SK-N-SH treated with all-trans-retinoic acid at 6 μM for 48 hours (cell line): ENCODE measurements around the gene TRAF1.

Source experiments
- ATAC-seq: fragments of 200-7000 bp; cut with Tn5 transposase; 3 replicates; pipeline ENCODE4 v1.9.1; 2020; ENCODE audit warnings: mild to moderate bottlenecking, moderate library complexity
- ARNTL ChIP-seq: fragments of 450-650 bp; formaldehyde crosslinking; IDR thresholded peaks from 2 replicates; pipeline ENCODE4 v1.5.0; 2020; ENCODE audit warnings: low read depth, mild to moderate bottlenecking, moderate library complexity, borderline replicate concordance
- BACH2 ChIP-seq: fragments of 250-450 bp; sonication (Bioruptor Pico); IDR thresholded peaks from 2 replicates; pipeline ENCODE4 v1.9.0; 2021; ENCODE audit warnings: mild to moderate bottlenecking, borderline replicate concordance
- CSDC2 ChIP-seq: fragments of 250-450 bp; sonication (Bioruptor Pico); IDR thresholded peaks from 2 replicates; pipeline ENCODE4 v1.5.0; 2020; ENCODE audit warnings: mild to moderate bottlenecking, moderate library complexity
- ESRRG ChIP-seq: fragments of 250-450 bp; sonication (Bioruptor Pico); IDR thresholded peaks from 2 replicates; pipeline ENCODE4 v1.6.1; 2021; ENCODE audit warnings: mild to moderate bottlenecking
- GLIS3 ChIP-seq: fragments of 250-450 bp; sonication (Bioruptor Pico); IDR thresholded peaks from 2 replicates; pipeline ENCODE4 v1.5.0; 2020; ENCODE audit warnings: mild to moderate bottlenecking, moderate library complexity
- OSR1 ChIP-seq: fragments of 250-450 bp; sonication (Bioruptor Pico); IDR thresholded peaks from 2 replicates; pipeline ENCODE4 v1.8.0; 2022; ENCODE audit warnings: moderate library complexity, mild to moderate bottlenecking, inconsistent platforms
- POU6F1 ChIP-seq: fragments of 250-450 bp; sonication (Bioruptor Pico); IDR thresholded peaks from 2 replicates; pipeline ENCODE4 v1.8.0; 2021; ENCODE audit warnings: low read depth, mild to moderate bottlenecking, moderate library complexity, borderline replicate concordance
- PPARA ChIP-seq: fragments of 250-450 bp; sonication (Bioruptor Pico); IDR thresholded peaks from 2 replicates; pipeline ENCODE4 v1.5.0; 2020; ENCODE audit warnings: mild to moderate bottlenecking, borderline replicate concordance
- RARB ChIP-seq: fragments of 250-450 bp; sonication (Bioruptor Pico); IDR thresholded peaks from 2 replicates; pipeline ENCODE4 v1.8.0; 2021; ENCODE audit warnings: mild to moderate bottlenecking, moderate library complexity
- SNAI2 ChIP-seq: fragments of 250-450 bp; sonication (Bioruptor Pico); IDR thresholded peaks from 2 replicates; pipeline ENCODE4 v1.5.0; 2020; ENCODE audit warnings: mild to moderate bottlenecking, moderate library complexity
- TCF4 ChIP-seq: fragments of 250-450 bp; sonication (Bioruptor Pico); IDR thresholded peaks from 2 replicates; pipeline ENCODE4 v1.8.0; 2021; ENCODE audit warnings: mild to moderate bottlenecking, moderate library complexity, borderline replicate concordance
- TOX ChIP-seq: fragments of 250-450 bp; sonication (Bioruptor Pico); IDR thresholded peaks from 2 replicates; pipeline ENCODE4 v1.8.0; 2021; ENCODE audit warnings: mild to moderate bottlenecking, moderate library complexity, borderline replicate concordance
- ZC3H10 ChIP-seq: fragments of 250-450 bp; sonication (Bioruptor Pico); IDR thresholded peaks from 2 replicates; pipeline ENCODE4 v1.5.1; 2021; ENCODE audit warnings: mild to moderate bottlenecking, moderate library complexity
- ZFP3 ChIP-seq: fragments of 250-450 bp; sonication (Bioruptor Pico); IDR thresholded peaks from 2 replicates; pipeline ENCODE4 v1.5.0; 2020; ENCODE audit warnings: mild to moderate bottlenecking, moderate library complexity
- ZFP30 ChIP-seq: fragments of 450-650 bp; formaldehyde crosslinking; IDR thresholded peaks from 2 replicates; pipeline ENCODE4 v1.5.0; 2022; ENCODE audit warnings: mild to moderate bottlenecking, moderate library complexity
- ZNF565 ChIP-seq: fragments of 450-650 bp; formaldehyde crosslinking; conservative IDR thresholded peaks from 2 replicates; pipeline ENCODE4 v1.5.0; 2020; ENCODE audit warnings: low read depth, mild to moderate bottlenecking, moderate library complexity
- ZNF70 ChIP-seq: fragments of 450-650 bp; formaldehyde crosslinking; IDR thresholded peaks from 2 replicates; pipeline ENCODE4 v1.5.0; 2020; ENCODE audit warnings: mild to moderate bottlenecking, moderate library complexity
- ZNF8 ChIP-seq: fragments of 450-650 bp; formaldehyde crosslinking; IDR thresholded peaks from 2 replicates; pipeline ENCODE4 v1.5.0; 2020; ENCODE audit warnings: mild to moderate bottlenecking, moderate library complexity
- TF ChIP-seq, protein P1 (sequence below): fragments of 250-450 bp; sonication (Bioruptor Pico); IDR thresholded peaks from 2 replicates; pipeline ENCODE4 v1.5.1; 2021; ENCODE audit warnings: mild to moderate bottlenecking, moderate library complexity
- TF ChIP-seq, protein P2 (sequence below): fragments of 250-450 bp; sonication (Bioruptor Pico); IDR thresholded peaks from 2 replicates; pipeline ENCODE4 v1.8.0; 2020; ENCODE audit warnings: mild to moderate bottlenecking, moderate library complexity, borderline replicate concordance
- TF ChIP-seq, protein P3 (sequence below): fragments of 250-450 bp; sonication (Bioruptor Pico); IDR thresholded peaks from 2 replicates; pipeline ENCODE4 v1.5.0; 2020; ENCODE audit warnings: mild to moderate bottlenecking, moderate library complexity
- TF ChIP-seq, protein P4 (sequence below): fragments of 250-450 bp; sonication (Bioruptor Pico); IDR thresholded peaks from 2 replicates; pipeline ENCODE4 v1.5.1; 2020; ENCODE audit warnings: low read depth, mild to moderate bottlenecking, moderate library complexity

The TRAF1 gene

GRCh38 chr9:120949290-120949689 is 22.7 kb upstream of the TRAF1 start (continued):
- TF ChIP-seq ZFP3 (CRISPR knock-in tag) (no peak), ZC3H10 (CRISPR knock-in tag) (no peak), GLIS3 (no peak), ESRRG (CRISPR knock-in tag) (no peak)

- ATAC-seq: no peak
- TF ChIP-seq CSDC2 (no peak), POU6F1 (CRISPR knock-in tag) (no peak), PPARA (CRISPR knock-in tag) (no peak), ARNTL (CRISPR knock-in tag) (no peak), ZFP30 (CRISPR knock-in tag) (no peak), RARB (CRISPR knock-in tag) (no peak)
- TF ChIP-seq, protein P1, sequence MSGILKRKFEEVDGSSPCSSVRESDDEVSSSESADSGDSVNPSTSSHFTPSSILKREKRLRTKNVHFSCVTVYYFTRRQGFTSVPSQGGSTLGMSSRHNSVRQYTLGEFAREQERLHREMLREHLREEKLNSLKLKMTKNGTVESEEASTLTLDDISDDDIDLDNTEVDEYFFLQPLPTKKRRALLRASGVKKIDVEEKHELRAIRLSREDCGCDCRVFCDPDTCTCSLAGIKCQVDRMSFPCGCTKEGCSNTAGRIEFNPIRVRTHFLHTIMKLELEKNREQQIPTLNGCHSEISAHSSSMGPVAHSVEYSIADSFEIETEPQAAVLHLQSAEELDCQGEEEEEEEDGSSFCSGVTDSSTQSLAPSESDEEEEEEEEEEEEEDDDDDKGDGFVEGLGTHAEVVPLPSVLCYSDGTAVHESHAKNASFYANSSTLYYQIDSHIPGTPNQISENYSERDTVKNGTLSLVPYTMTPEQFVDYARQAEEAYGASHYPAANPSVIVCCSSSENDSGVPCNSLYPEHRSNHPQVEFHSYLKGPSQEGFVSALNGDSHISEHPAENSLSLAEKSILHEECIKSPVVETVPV (CRISPR knock-in tag): no peak
Observed at GRCh38 chr9:120948824-120949223, 22.2 kb upstream of the TRAF1 start.

DNA sequence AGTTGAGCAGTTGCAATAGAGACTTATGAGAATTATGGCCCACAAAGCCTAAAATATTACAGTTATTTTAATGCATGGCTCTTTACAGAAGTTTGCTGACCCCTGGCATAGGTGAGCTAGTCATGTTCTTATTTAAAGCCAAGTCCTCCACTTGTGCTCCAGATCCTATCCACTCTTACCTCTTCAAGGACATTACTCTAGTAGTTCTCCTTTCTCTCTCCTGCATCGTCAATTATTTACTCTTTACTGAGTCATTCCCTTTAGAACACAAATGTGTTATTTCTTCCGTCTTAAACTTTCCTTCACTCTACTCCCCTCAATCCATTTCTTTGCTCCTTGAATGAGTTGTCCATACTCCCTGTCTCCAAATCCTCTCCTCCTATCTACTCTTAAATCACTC is 20.6 kb upstream of the TRAF1 start:
- no peak for ATAC-seq
- TF ChIP-seq, protein P2, sequence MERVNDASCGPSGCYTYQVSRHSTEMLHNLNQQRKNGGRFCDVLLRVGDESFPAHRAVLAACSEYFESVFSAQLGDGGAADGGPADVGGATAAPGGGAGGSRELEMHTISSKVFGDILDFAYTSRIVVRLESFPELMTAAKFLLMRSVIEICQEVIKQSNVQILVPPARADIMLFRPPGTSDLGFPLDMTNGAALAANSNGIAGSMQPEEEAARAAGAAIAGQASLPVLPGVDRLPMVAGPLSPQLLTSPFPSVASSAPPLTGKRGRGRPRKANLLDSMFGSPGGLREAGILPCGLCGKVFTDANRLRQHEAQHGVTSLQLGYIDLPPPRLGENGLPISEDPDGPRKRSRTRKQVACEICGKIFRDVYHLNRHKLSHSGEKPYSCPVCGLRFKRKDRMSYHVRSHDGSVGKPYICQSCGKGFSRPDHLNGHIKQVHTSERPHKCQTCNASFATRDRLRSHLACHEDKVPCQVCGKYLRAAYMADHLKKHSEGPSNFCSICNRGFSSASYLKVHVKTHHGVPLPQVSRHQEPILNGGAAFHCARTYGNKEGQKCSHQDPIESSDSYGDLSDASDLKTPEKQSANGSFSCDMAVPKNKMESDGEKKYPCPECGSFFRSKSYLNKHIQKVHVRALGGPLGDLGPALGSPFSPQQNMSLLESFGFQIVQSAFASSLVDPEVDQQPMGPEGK: no peak
- TF ChIP-seq BACH2 (CRISPR knock-in tag) (no peak), ESRRG (CRISPR knock-in tag) (no peak), ARNTL (CRISPR knock-in tag) (no peak), GLIS3 (no peak), RARB (CRISPR knock-in tag) (no peak), ZNF8 (no peak), ZNF70 (CRISPR knock-in tag) (no peak), ZFP30 (CRISPR knock-in tag) (no peak), CSDC2 (no peak), SNAI2 (CRISPR knock-in tag) (no peak), PPARA (CRISPR knock-in tag) (no peak), TOX (CRISPR knock-in tag) (no peak), ZNF565 (CRISPR knock-in tag) (no peak), OSR1 (no peak), TCF4 (CRISPR knock-in tag) (no peak)
- TF ChIP-seq, protein P3, sequence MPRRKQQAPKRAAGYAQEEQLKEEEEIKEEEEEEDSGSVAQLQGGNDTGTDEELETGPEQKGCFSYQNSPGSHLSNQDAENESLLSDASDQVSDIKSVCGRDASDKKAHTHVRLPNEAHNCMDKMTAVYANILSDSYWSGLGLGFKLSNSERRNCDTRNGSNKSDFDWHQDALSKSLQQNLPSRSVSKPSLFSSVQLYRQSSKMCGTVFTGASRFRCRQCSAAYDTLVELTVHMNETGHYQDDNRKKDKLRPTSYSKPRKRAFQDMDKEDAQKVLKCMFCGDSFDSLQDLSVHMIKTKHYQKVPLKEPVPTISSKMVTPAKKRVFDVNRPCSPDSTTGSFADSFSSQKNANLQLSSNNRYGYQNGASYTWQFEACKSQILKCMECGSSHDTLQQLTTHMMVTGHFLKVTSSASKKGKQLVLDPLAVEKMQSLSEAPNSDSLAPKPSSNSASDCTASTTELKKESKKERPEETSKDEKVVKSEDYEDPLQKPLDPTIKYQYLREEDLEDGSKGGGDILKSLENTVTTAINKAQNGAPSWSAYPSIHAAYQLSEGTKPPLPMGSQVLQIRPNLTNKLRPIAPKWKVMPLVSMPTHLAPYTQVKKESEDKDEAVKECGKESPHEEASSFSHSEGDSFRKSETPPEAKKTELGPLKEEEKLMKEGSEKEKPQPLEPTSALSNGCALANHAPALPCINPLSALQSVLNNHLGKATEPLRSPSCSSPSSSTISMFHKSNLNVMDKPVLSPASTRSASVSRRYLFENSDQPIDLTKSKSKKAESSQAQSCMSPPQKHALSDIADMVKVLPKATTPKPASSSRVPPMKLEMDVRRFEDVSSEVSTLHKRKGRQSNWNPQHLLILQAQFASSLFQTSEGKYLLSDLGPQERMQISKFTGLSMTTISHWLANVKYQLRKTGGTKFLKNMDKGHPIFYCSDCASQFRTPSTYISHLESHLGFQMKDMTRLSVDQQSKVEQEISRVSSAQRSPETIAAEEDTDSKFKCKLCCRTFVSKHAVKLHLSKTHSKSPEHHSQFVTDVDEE (CRISPR knock-in tag): no peak
- TF ChIP-seq, protein P4, sequence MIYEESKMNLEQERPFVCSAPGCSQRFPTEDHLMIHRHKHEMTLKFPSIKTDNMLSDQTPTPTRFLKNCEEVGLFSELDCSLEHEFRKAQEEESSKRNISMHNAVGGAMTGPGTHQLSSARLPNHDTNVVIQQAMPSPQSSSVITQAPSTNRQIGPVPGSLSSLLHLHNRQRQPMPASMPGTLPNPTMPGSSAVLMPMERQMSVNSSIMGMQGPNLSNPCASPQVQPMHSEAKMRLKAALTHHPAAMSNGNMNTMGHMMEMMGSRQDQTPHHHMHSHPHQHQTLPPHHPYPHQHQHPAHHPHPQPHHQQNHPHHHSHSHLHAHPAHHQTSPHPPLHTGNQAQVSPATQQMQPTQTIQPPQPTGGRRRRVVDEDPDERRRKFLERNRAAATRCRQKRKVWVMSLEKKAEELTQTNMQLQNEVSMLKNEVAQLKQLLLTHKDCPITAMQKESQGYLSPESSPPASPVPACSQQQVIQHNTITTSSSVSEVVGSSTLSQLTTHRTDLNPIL: no peak
- TF ChIP-seq, protein P1 (CRISPR knock-in tag): no peak
